BLaER1 (cell line): ENCODE results near the gene NRP2.

Experiments used
- H3K27ac ChIP-seq: shearing (Covaris generic); formaldehyde crosslinking; 2 replicates; pipeline ENCODE4 v1.8.1; 2022
- H3K27me3 ChIP-seq: shearing (Covaris generic); formaldehyde crosslinking; 2 replicates; pipeline ENCODE4 v1.8.1; 2022
- H3K36me3 ChIP-seq: shearing (Covaris generic); formaldehyde crosslinking; 2 replicates; pipeline ENCODE4 v1.8.1; 2022
- H3K4me1 ChIP-seq: shearing (Covaris generic); formaldehyde crosslinking; 2 replicates; pipeline ENCODE4 v1.8.1; 2022
- H3K4me2 ChIP-seq: shearing (Covaris generic); formaldehyde crosslinking; 2 replicates; pipeline ENCODE4 v1.8.1; 2022
- H3K4me3 ChIP-seq: shearing (Covaris generic); formaldehyde crosslinking; 2 replicates; pipeline ENCODE4 v1.8.1; 2022
- H3K9ac ChIP-seq: shearing (Covaris generic); formaldehyde crosslinking; 2 replicates; pipeline ENCODE4 v1.8.1; 2022
- H3K9me3 ChIP-seq: shearing (Covaris generic); formaldehyde crosslinking; 2 replicates; pipeline ENCODE4 v1.8.1; 2022
- H4K20me1 ChIP-seq: shearing (Covaris generic); formaldehyde crosslinking; 2 replicates; pipeline ENCODE4 v1.8.1; 2022
- Cebpa-rat ChIP-seq: shearing (Covaris generic); IDR thresholded peaks from 2 replicates; pipeline ENCODE4 v1.8.1; 2022

The NRP2 gene

DNA sequence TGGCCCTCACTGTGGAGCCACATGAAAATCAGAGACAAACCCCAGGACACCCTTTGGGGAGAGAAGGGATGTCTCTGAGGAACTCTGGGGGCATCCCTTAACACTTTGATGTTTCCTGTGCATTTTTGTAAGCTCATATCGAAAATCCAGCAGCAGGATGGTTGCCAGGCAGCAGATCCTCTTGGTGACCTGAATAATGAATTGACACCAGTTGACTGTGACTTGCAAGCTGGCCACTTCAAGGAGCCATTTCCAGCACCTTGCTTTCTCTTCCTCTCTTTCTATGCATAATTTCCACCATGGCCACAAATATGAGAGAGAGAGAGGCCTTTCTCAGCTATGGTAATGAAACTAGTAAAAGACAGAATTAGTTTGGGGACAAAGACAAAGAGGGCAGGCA, 91.7 kb downstream of the NRP2 start:
- Histone ChIP-seq H3K27me3 (no peaks in the 10 kb centered on the region), H4K20me1 (no peaks in the 10 kb centered on the region), H3K4me2 (peak overlapping the region; percentile 38), H3K9ac (no peak overlapping the region), H3K4me3 (no peak overlapping the region), H3K9me3 (no peaks in the 10 kb centered on the region), H3K36me3 (no peaks in the 10 kb centered on the region), H3K4me1 (peaks cover 63% of the 10 kb centered on the region), H3K27ac (no peak overlapping the region)
- no peak for TF ChIP-seq Cebpa-rat

DNA sequence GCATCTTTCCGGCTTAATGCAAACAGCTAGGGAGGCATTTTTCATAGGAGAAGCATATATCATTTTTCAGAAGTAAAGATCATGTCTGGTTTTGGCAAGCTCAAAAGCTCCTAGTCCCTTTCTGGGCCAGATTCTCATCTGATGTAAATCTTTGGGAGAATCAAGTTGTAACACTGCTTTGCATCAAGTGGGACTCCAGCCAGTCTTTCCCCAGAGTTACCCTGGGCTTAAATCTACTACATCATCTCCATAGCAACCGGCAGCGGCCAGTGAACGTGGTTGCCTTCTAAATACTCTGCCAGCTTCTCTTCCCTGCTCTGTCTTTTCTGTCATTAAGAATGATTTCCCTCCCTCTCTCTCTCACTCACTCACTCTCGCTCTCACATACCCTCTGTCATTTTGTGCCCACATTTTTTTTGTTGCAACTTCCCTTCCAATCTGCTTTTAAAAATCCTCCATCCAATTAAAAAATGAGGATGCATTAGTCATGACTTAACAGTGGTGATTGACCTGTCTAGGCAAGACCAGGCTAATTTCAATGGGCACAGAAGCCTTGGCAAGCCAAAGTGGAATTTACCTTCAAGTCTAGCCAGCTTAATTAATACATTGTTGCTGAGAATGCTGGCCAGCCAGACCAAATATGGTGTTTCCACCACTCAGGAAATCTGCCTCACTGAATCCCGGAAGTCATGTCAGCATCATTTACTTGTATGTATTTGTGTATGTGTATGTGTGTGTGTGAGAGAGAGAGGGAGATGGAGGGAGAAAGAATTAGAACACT, 93.0 kb downstream of the NRP2 start:
- Histone ChIP-seq H4K20me1 (no peaks in the 10 kb centered on the region), H3K27ac (no peak overlapping the region), H3K4me1 (peaks cover 60% of the 10 kb centered on the region), H3K9me3 (no peaks in the 10 kb centered on the region), H3K36me3 (no peaks in the 10 kb centered on the region), H3K4me3 (no peak overlapping the region), H3K9ac (no peak overlapping the region), H3K27me3 (no peaks in the 10 kb centered on the region), H3K4me2 (peak overlapping the region; percentile 40)
- no peak for TF ChIP-seq Cebpa-rat

DNA sequence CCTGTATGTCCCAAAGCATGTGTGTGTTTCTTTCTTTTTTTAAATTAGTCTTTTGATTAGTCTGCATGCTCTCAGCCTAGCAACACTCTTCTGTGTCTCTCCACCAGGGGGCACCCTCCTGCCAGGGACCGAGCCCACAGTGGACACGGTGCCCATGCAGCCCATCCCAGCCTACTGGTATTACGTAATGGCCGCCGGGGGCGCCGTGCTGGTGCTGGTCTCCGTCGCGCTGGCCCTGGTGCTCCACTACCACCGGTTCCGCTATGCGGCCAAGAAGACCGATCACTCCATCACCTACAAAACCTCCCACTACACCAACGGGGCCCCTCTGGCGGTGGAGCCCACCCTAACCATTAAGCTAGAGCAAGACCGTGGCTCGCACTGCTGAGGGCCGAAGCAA, 93.8 kb downstream of the NRP2 start:
- TF ChIP-seq Cebpa-rat, result peak; percentile 38; the same call in 1 of the 2 replicates
- Histone ChIP-seq H3K27ac (no peak overlapping the region), H3K4me2 (peak overlapping the region; percentile 40; the same call in 1 of the 2 replicates)

DNA sequence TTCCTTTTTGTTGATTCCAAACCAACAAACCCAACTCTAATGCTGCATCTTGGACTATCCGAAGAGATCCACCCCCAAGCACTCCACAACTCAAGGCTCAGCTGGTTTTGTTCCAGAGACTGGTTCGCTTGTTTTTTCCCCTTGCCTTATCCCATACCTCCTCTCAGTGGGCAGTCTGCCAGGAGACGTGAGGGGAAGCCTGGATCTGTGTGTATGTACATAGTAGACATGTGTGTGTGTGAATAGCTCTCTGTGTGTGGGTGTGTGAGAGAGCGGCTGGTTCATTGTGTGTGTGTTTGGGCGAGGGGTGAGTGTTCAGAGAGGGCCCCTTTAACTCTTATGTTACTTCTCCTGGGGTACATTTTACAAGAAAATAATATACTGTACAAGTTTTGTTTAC, 94.4 kb downstream of the NRP2 start:
- H4K20me1 ChIP-seq, result no peaks in the 10 kb centered on the region
- no peak overlapping the region for H3K4me3 ChIP-seq
- no peak overlapping the region for H3K27ac ChIP-seq
- H3K4me1 ChIP-seq, result peaks cover 60% of the 10 kb centered on the region
- no peaks in the 10 kb centered on the region for H3K9me3 ChIP-seq
- no peak overlapping the region for H3K4me2 ChIP-seq
- no peaks in the 10 kb centered on the region for H3K36me3 ChIP-seq
- H3K27me3 ChIP-seq, result no peaks in the 10 kb centered on the region
- TF ChIP-seq Cebpa-rat, result no peak
- no peak overlapping the region for H3K9ac ChIP-seq

More for the DNA sequence above, 93.8 kb downstream of the NRP2 start:
- Histone ChIP-seq H3K4me3 (no peak overlapping the region), H3K4me1 (peaks cover 60% of the 10 kb centered on the region), H4K20me1 (no peaks in the 10 kb centered on the region), H3K27me3 (no peaks in the 10 kb centered on the region), H3K36me3 (no peaks in the 10 kb centered on the region), H3K9me3 (no peaks in the 10 kb centered on the region), H3K9ac (no peak overlapping the region)

DNA sequence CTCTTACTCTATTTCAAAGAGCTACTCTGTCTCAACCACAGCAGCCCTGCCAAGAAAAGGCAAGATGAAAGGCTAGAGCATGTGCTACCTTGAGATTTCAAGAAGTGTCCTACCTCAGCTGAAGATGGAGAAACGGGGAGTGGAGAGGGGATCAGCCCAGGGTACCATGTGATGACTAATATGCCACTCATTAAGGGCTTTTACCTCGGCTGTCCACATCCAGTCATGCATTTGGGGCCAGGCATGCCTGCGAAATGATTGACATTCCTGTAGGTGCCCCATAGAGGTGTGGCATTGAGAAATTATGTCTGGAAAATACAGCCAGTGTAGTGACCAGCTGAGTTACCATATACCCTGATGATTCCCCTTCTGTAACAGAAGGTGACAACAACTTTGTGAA, 96.1 kb downstream of the NRP2 start:
- H3K9ac ChIP-seq, result no peak overlapping the region
- H3K4me2 ChIP-seq, result no peak overlapping the region
- no peaks in the 10 kb centered on the region for H3K27me3 ChIP-seq
- no peak overlapping the region for H3K27ac ChIP-seq
- no peaks in the 10 kb centered on the region for H4K20me1 ChIP-seq
- no peak overlapping the region for H3K4me3 ChIP-seq
- TF ChIP-seq Cebpa-rat, result no peak
- H3K36me3 ChIP-seq, result no peaks in the 10 kb centered on the region
- no peaks in the 10 kb centered on the region for H3K9me3 ChIP-seq
- H3K4me1 ChIP-seq, result peaks cover 59% of the 10 kb centered on the region

DNA sequence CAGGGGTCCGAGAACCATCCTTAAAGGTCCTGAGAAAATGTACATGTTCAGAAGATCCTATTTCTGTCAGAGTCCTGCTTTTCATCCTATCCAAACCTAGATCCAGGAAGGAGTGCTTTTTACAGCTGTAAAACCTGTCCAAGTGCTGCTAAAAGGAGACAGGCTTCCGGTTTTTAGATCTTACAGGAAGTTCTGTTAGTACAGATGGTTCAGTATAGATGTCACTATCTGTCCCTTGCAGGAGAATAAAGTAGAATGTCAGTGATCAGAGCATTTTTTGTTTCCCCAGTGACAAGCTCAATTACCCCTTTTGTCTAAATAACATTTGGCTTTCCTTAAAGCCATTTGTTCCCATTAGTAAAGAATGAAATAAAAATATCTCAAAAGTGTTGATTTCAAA, 98.3 kb downstream of the NRP2 start:
- Histone ChIP-seq H3K4me3 (no peak overlapping the region), H3K9me3 (no peaks in the 10 kb centered on the region), H3K4me2 (peak overlapping the region; percentile 42), H3K27me3 (no peaks in the 10 kb centered on the region), H3K36me3 (no peaks in the 10 kb centered on the region), H4K20me1 (no peaks in the 10 kb centered on the region), H3K27ac (no peak overlapping the region), H3K4me1 (peaks cover 43% of the 10 kb centered on the region), H3K9ac (no peak overlapping the region)
- no peak for TF ChIP-seq Cebpa-rat

DNA sequence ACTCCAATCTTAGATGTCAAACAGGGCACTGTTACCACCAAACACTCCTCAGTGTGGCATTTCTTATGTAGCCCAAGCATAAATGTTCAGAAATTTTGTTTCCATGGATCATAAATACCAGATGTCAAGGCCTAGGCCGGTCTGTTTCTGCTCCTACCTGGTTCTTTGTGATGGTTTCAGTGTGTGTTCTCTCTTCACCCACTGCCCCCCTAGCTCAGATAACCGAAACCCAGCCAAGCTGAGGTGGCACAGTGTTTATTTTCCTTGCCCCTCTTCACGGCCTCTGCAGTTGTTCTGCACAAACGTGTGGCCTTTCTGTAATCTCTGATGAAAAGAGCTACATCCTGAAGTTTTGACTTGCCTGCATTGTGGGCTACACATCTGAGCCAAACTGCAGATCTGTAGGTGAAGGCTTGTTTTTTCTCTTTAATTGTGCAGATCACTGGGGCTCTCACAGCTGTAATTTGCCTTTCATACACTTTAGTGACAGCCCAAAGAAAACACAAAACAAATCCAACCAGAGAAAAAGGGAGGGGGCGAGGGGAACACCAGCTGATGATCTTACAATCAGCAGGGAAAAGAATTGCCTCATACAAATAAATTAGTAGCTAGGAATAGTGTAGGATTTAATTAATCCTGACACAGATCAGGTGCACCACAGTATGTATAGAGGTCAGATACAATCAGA, 99.1 kb downstream of the NRP2 start:
- Histone ChIP-seq H3K27ac (peak overlapping the region; percentile 2; the same call in 1 of the 2 replicates), H3K4me3 (no peak overlapping the region), H3K4me1 (peaks cover 38% of the 10 kb centered on the region)

DNA sequence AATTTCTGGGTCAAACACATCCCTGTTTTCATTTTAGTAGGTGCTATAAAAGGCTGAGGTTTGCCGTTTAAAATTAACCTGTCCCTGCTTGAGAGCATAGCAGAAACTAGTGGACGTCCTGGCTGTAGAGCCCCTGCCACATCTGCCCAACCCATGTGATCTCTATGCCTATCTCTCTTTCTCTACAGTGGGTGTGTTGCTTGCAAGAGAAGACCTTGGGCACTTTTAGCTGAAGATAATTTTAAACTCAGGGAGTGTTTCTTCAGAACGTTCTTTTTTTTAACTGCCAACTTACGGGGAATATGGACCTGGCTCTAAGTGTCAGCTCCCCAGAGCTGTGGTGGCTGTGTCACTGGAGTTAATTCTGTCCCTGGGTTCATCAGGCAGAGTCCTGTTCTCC, 100.6 kb downstream of the NRP2 start:
- no peak for TF ChIP-seq Cebpa-rat
- Histone ChIP-seq H3K4me3 (no peak overlapping the region), H3K9me3 (no peaks in the 10 kb centered on the region), H3K9ac (no peak overlapping the region), H3K4me1 (peaks cover 38% of the 10 kb centered on the region), H3K27ac (no peak overlapping the region), H3K27me3 (no peaks in the 10 kb centered on the region), H3K36me3 (no peaks in the 10 kb centered on the region), H3K4me2 (peak overlapping the region; percentile 47), H4K20me1 (no peaks in the 10 kb centered on the region)

More for the DNA sequence above, 99.1 kb downstream of the NRP2 start:
- no peak for TF ChIP-seq Cebpa-rat
- H4K20me1 ChIP-seq, result no peaks in the 10 kb centered on the region
- H3K27me3 ChIP-seq, result no peaks in the 10 kb centered on the region
- H3K4me2 ChIP-seq, result peak overlapping the region; percentile 42
- H3K9me3 ChIP-seq, result no peaks in the 10 kb centered on the region
- H3K9ac ChIP-seq, result no peak overlapping the region
- no peaks in the 10 kb centered on the region for H3K36me3 ChIP-seq

DNA sequence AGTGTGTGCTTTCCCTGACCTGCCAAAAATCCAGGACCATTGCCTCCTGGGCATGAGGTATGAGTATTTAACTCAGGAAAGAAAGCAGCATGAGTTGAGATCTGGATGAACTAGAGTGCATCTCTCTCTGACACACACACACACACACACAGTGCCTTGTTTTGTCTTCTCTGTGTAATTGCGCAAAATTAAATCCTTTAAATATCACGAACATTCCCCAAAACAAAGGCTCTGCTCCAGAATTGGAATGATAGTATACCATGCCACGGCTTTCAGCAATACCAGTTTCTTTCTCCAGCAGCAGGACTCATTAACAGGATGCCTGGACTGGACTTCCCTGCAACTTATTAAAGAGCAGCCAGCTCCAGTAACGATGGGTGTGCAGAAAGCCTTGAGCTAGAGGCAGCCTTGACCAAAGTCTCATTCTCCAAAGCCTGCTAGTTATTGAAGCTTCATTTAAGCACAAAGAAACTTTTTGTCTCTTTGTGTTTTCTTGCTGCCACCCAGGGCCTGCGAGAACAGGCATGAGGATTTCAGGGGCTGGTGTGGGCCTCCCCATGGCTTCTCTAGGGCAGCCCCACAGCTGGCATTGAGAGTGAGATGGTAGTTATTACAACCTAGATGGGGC, 101.7 kb downstream of the NRP2 start:
- Histone ChIP-seq H3K4me2 (peak overlapping the region; percentile 47), H3K4me1 (peaks cover 38% of the 10 kb centered on the region), H3K27ac (no peak overlapping the region), H3K27me3 (no peaks in the 10 kb centered on the region), H3K9me3 (no peaks in the 10 kb centered on the region; the same call in 1 of the 2 replicates), H4K20me1 (no peaks in the 10 kb centered on the region), H3K36me3 (no peaks in the 10 kb centered on the region), H3K9ac (no peak overlapping the region), H3K4me3 (no peak overlapping the region)
- no peak for TF ChIP-seq Cebpa-rat
